Stimulated activated naive CD4-positive, alpha-beta T cell treated with Interleukin-2 at 50 U/mL for 16 hours (primary cell): ENCODE results near the gene TADA1.
"Not testable (repeated sequence)": the region's sequence is repeated elsewhere in the genome, so short reads cannot be mapped to it uniquely, and the experiment has no call there.

Experiments used
- DNase-seq: peaks from one replicate; lab custom pipeline; 2025; lab: John Stamatoyannopoulos, UW

TADA1 gene

GRCh38 chr1:166889776-166890175 lies 13.7 kb upstream of the TADA1 start:
- no peak for DNase-seq

DNA sequence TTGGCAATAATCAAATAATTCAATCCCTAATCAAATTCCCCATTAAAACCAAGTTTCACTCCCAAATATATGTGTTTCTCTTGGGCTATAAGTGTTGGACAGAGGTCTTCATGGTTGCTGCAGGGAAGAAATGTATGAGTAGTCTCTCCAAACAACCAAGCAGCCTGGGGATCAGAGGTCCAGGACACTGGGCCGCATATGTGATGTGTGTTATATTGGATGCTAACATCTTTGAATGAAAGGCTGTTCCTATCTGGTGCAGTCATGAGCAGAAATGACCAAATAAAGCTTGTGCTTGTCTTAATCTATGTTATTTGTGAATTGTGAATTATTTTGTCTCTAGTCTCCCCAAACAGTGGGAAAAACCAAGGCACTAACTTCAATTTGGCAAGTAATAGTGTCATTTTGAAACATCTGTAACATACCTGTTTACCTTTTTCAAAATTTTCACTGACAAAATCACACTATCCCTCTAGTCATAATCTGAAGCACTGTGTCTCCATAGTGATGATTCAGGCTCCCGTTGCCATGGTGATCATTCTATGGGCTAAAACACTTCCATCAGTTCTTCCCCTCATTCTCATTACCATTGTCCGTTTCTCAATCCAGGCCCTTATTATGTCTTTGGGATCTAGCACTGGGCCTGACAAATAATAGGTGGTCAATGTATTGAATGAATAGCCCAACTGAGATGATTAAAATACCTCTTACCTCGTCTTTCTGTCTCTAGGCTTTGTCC lies 12.5 kb upstream of the TADA1 start:
- DNase-seq: no peak

- DNase-seq: no peak
These were observed 8.9 kb upstream of the TADA1 start for GRCh38 chr1:166884971-166885370.

- no peak for DNase-seq
These were observed 8.1 kb upstream of the TADA1 start for GRCh38 chr1:166884040-166884642.

DNA sequence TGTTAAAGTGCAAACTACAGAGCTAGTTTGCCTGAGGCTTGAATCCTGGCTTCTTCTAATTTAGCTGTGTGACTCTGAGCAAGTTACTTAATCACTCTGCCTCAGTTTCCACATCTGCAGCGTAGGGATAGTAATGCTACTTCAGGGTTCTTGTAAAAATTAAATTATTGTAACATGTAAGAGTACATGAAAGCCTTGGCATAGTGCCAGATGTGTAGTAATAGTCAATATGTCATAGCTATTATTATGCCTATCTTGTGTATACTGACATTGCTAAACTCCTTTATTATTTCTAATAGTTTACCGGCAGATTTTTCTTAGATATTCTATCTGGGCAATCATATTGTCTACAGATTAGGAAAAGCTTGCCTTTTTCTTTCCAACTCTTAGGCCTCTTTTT lies 6.8 kb upstream of the TADA1 start:
- DNase-seq: no peak

DNA sequence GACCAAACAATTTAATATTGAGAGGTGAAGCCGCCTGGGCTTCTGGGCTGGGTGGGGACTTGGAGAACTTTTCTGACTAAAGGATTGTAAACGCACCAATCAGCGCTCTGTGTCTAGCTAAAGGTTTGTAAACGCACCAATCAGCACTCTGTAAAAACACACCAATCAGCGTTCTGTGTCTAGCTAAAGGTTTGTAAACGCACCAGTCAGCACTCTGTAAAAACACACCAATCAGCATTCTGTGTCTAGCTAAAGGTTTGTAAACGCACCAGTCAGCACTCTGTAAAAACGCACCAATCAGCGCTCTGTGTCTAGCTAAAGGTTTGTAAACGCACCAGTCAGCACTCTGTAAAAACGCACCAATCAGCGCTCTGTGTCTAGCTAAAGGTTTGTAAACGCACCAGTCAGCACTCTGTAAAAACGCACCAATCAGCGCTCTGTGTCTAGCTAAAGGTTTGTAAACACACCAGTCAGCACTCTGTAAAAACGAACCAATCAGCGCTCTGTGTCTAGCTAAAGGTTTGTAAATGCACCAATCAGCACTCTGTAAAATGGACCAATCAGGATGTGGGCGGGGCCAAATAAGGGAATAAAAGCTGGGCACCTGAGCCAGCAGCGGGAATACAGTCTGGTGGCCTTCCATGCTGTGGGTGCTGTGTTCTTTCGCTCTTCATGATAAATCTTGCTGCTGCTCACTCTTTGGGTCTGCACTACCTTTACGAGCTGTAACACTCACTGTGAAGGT lies 2.3 kb upstream of the TADA1 start:
- not testable (repeated sequence) for DNase-seq

GRCh38 chr1:166876540-166876838 lies 425 bp upstream of the TADA1 start:
- DNase-seq: no peak

GRCh38 chr1:166875302-166875733 lies 746 bp downstream of the TADA1 start:
- DNase-seq: no peak

GRCh38 chr1:166874464-166874863 lies 1.6 kb downstream of the TADA1 start:
- DNase-seq: no peak

GRCh38 chr1:166870584-166870983 lies 5.5 kb downstream of the TADA1 start:
- no peak for DNase-seq

DNA sequence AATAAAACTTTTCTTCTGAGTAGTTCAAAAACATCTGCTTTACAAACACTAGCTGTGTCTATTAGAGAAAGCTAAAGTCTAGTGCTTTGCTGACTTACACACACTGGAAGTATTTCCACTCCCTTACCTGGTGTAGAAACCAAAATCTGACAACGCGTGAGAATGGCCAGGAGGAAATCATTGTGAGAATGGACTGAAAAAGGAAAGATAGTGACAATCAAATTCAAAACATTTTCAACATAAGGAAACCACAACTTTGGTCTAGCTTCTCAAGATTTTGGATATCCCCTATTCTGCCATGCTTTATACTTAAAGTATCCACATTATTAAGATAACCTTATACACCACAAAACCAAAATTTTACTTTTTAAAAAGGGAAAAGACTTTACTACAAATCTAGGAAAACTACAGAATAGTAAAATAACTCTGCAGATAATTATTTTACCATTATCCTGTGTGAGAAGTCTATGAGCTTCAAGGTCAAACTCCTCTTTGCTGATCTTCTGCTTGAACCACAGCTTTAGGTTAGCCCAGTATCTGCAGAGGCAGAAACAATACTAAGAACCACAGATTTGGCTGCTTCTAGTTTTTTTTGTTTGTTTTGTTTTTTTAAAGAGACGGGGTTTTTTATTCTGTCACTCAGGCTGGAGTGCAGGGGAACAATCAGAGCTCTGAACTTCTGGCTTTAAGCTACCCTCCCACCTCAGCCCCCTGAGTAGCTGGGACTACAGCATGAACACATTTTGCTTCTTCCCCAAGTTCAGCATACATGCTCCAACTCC lies 6.6 kb downstream of the TADA1 start:
- DNase-seq: no peak

GRCh38 chr1:166868639-166869038 lies 7.4 kb downstream of the TADA1 start:
- no peak for DNase-seq

DNA sequence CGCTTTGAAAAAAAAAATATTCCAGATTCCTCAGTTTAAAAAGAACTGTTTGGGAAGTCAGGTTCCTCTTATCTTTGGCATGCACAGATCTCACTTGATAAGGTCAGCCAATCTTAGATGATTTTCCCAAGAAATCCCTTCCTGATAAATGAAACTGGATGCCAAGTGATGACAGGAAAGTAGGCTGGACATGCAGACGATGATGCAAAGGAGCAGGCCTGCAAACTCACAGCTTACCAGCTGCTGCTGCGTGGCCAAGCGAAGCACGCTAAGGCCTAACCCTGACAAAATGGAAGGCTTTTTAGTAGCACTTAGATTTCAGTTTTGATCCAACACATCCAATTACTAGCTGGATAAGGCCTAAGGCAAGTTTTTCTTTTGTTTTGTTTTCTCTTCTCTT lies 10.1 kb downstream of the TADA1 start:
- DNase-seq: no peak

DNA sequence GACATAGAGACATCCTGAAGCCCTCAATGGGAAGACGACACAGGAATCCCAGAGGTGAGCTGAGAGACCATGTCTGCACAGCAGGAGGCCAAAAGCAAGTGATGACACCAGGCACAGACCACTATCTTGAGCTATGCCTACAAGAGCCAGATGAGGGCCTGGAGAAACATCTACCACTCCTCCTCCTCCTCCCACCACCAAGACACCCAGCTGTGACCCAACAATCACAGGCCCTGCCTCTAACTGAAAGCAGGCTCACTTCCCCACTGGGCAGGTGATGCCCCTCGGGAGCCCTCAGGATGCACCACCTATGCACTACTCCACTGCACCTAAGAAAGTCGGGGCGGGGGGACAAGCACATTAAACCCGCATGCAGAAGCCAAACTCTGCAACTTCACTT lies 16.5 kb downstream of the TADA1 start:
- no peak for DNase-seq

GRCh38 chr1:166858726-166859419 lies 17.2 kb downstream of the TADA1 start:
- no peak for DNase-seq

GRCh38 chr1:166857995-166858394 lies 18.1 kb downstream of the TADA1 start:
- no peak for DNase-seq

GRCh38 chr1:166855558-166855957 lies 20.5 kb downstream of the TADA1 start:
- no peak for DNase-seq

DNA sequence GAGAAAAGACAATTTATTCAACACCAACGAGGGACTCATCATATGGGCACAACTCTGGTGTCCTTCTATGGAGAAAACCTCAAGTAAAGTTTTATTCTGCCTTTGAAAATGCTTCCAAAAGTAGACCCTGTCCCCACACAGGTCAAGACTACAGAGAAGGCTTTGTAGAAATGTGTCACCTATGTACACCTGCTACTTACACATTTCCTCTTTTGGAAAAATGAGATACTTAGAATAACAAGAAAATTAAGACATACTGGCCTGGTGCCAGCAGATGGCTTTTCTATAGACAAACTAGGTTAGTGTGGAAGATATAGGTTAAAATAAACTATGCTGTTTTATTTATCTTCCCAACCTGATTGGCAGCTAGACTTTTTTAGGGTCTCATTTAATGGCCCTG lies 23.1 kb downstream of the TADA1 start:
- DNase-seq: no peak

DNA sequence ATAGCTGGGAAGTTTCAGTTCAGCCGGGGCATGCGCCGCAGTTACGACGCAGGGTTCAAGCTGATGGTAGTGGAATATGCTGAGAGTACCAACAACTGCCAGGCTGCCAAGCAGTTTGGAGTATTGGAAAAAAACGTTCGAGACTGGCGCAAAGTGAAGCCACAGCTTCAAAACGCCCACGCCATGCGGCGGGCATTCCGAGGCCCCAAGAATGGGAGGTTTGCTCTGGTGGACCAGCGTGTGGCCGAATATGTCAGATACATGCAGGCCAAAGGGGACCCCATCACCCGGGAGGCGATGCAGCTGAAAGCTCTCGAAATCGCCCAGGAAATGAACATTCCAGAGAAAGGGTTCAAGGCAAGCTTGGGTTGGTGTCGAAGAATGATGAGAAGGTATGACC lies 26.9 kb downstream of the TADA1 start:
- DNase-seq: no peak

GRCh38 chr1:166848193-166848592 lies 27.9 kb downstream of the TADA1 start:
- DNase-seq: no peak

DNA sequence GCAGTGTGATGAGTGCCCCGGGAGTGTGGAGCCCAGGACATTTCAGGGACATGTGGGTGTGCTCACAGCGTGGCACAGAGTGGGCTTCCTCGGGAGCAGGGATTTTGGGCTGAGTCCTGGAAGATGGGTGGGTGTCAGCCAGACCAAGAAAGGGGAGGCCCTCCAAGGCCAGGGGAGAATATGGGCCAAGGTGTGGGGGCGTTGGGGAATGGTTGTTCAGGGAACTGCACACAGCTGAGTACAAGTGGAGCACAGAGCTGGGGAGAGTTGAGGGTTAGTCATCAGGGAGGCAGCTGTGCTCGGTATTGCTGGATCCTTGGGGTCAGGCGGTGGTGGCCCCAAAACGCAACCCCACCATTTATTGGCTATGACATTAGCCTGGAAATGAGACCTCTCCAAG lies 31.3 kb downstream of the TADA1 start:
- no peak for DNase-seq
